Naive B cell (primary cell): ENCODE results near the gene NCL. TPM values are rescaled to one million over a fixed set of nuclear protein-coding genes. Genes with fewer than 3 reads are reported as not detected.
"Not testable (repeated sequence)": the region's sequence is repeated elsewhere in the genome, so short reads cannot be mapped to it uniquely, and the experiment has no call there.

Experiments
- ATAC-seq, 2 donors: fragments of 150-1000 bp; cut with Tn5 transposase; 2 replicates each; pipeline ENCODE4 v1.10.0; 2021; ENCODE audit warnings: low read depth in 2 of 2, mild to moderate bottlenecking in 2 of 2, moderate library complexity in 2 of 2
- DNase-seq: peaks from one replicate; pipeline ENCODE4 v3.0.0; 2022
- H3K27ac Mint-ChIP-seq, 6 donors: one replicate each; pipeline ENCODE4 v1.8.0; 2020 to 2022; ENCODE audit warnings: mild to moderate bottlenecking in 6 of 6, mixed read lengths in 6 of 6, moderate library complexity in 5 of 6, inconsistent platforms in 2 of 6
- H3K27me3 Mint-ChIP-seq, 3 donors: one replicate each; pipeline ENCODE4 v1.8.0; 2021 to 2022; ENCODE audit warnings: mixed read lengths in 3 of 3, mild to moderate bottlenecking in 1 of 3
- H3K36me3 Mint-ChIP-seq, 2 donors: one replicate each; pipeline ENCODE4 v1.8.0; 2020 to 2022; ENCODE audit warnings: mixed read lengths in 2 of 2, inconsistent platforms in 1 of 2, mild to moderate bottlenecking in 1 of 2
- H3K4me1 Mint-ChIP-seq, 3 donors: one replicate each; pipeline ENCODE4 v1.8.0; 2020 to 2022; ENCODE audit warnings: mixed read lengths in 3 of 3, inconsistent platforms in 1 of 3, mild to moderate bottlenecking in 1 of 3, moderate library complexity in 1 of 3
- H3K4me3 Mint-ChIP-seq, 8 donors: one replicate each; pipeline ENCODE4 v1.8.0; 2020 to 2022; ENCODE audit warnings: mild to moderate bottlenecking in 8 of 8, mixed read lengths in 8 of 8, moderate library complexity in 8 of 8, inconsistent platforms in 2 of 8
- H3K9me3 Mint-ChIP-seq, 7 donors: one replicate each; pipeline ENCODE4 v1.8.0; 2020 to 2022; ENCODE audit warnings: mixed read lengths in 7 of 7, mild to moderate bottlenecking in 5 of 7, inconsistent platforms in 2 of 7, moderate library complexity in 1 of 7
- polyA plus RNA-seq, 6 donors: library from polyadenylated mRNA; unstranded; fragments of 300-500 nt; fragmentation: Illumina TruSeq; gene quantifications; one replicate each; pipeline ENCODE4 v1.2.3, GENCODE V29; 2021; ENCODE audit warnings: low read depth in 6 of 6

The NCL gene
- polyA plus RNA-seq, 6 donors from 2014 or later: 176 to 589 (median 428) TPM

DNA sequence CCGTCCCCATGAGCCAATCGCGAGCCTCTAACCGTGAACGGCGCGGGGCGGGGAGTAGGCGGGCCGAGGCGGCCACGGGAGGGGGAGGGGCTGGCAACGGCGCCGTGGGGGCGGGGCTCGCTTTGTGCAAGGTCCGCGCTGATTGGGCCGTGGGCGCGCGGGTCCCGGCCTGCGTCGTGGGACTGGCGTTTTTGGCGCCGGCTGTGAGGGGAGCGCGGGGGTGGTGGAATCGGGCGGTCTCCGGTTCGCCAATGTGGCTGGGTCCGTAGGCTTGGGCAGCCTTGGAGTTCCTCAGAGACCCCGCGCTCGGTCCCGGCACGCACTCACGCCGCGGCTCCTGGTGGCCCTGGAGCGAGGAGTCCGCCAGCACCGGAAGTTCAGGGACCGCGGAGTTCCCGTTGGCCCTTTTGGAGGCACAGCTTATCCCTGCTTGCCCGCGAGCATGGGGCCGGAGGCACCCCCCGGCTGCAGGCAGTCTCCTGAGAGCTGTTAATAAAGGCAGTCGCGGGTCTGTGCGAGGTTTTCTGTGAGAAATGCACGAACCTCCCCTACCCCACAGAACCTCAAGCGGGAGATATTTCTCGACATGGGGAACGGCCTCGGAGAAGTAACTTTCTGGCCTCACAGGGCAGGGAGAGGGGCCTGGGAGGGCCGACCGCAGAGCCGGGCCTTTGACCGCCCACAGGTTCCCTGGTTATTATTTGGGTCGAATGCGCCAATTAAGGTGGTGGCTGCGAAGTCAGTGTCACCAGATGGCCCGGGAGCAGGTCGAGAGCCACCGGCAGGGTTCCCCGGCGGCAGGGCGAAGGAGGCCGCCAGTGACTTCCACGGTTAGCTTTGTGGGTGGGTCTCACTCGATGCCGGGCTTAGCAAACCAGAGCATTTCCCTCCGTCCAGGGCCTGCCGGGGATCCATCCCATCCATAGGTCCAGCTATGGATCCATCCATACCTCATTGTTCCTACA is 574 bp upstream of the NCL start:
- peaks cover 39 to 46% (median 42%) of the 10 kb centered on the region in 3 donors for H3K4me1 Mint-ChIP-seq
- no peaks in the 10 kb centered on the region for H3K27me3 Mint-ChIP-seq
- H3K27ac Mint-ChIP-seq: peak overlapping the region; percentile 96 to 100 (median 99)
- ATAC-seq (no peak), DNase-seq (peak; percentile 95)
- peaks cover 30 to 32% of the 10 kb centered on the region in 2 donors for H3K36me3 Mint-ChIP-seq
- H3K9me3 Mint-ChIP-seq: no peaks in the 10 kb centered on the region
- peak overlapping the region; percentile 82 to 99 (median 98) for H3K4me3 Mint-ChIP-seq

GRCh38 chr2:231462729-231463465 is 1.4 kb downstream of the NCL start:
- Mint-ChIP-seq H3K4me3 (peak overlapping the region; percentile 82 to 99 (median 98)), H3K9me3 (no peaks in the 10 kb centered on the region), H3K27ac (peak overlapping the region; percentile 96 to 100 (median 99)), H3K27me3 (no peaks in the 10 kb centered on the region), H3K36me3 (peaks cover 38 to 40% of the 10 kb centered on the region in 2 donors), H3K4me1 (peaks cover 38 to 43% (median 39%) of the 10 kb centered on the region in 3 donors)
- no peak for ATAC-seq
- DNase-seq: no peak

- peaks cover 44 to 46% of the 10 kb centered on the region in 2 donors for H3K36me3 Mint-ChIP-seq
- H3K27ac Mint-ChIP-seq: peak overlapping the region in 4 of 6 donors; percentile 13 to 96 (median 34)
- DNase-seq: no peak
- no peaks in the 10 kb centered on the region for H3K27me3 Mint-ChIP-seq
- H3K4me1 Mint-ChIP-seq: peaks cover 39 to 43% (median 41%) of the 10 kb centered on the region in 3 donors
- peak overlapping the region in 2 of 8 donors; percentile 29 to 96 for H3K4me3 Mint-ChIP-seq
- ATAC-seq: no peak
- H3K9me3 Mint-ChIP-seq: no peaks in the 10 kb centered on the region
Observed at GRCh38 chr2:231461516-231461971, 2.7 kb downstream of the NCL start.

GRCh38 chr2:231460841-231461240 is 3.4 kb downstream of the NCL start:
- DNase-seq, H3K27me3 Mint-ChIP-seq, ATAC-seq, H3K9me3 Mint-ChIP-seq: not testable (repeated sequence)
- Mint-ChIP-seq H3K27ac (peak overlapping the region in 4 of 6 donors; percentile 54 to 93 (median 79)), H3K4me1 (peaks cover 39 to 43% (median 41%) of the 10 kb centered on the region in 3 donors), H3K36me3 (peaks cover 45 to 47% of the 10 kb centered on the region in 2 donors), H3K4me3 (peak overlapping the region in 3 of 8 donors; percentile 18 to 96 (median 64))

- no peak for ATAC-seq
- Mint-ChIP-seq H3K9me3 (no peaks in the 10 kb centered on the region), H3K27me3 (no peaks in the 10 kb centered on the region), H3K27ac (peak overlapping the region in 4 of 6 donors; percentile 54 to 93 (median 79)), H3K4me3 (peak overlapping the region in 4 of 8 donors; percentile 2 to 74 (median 52)), H3K36me3 (peaks cover 51 to 53% of the 10 kb centered on the region in 2 donors), H3K4me1 (peaks cover 42 to 45% (median 43%) of the 10 kb centered on the region in 3 donors)
- no peak for DNase-seq
Observed at GRCh38 chr2:231460073-231460835, 4.0 kb downstream of the NCL start.

DNA sequence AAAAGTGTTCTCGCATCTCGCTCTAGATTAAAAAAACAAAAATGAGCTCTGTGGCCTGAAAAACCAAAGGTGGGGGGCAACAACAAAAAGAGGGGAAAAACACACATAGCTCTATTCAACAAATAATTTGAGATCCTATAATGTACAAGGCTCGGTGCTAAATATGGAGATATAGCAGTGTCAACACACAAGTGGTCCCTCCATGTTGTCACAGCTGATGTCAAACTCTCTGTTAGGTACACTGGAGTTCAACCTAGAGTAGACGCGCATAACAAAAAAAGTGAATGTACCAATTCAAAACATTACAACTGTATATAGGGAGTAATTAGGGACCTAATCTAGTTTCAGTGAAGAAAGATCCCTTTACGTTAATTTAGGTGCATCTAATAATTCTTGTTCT is 5.9 kb downstream of the NCL start:
- peaks cover 50 to 52% of the 10 kb centered on the region in 2 donors for H3K36me3 Mint-ChIP-seq
- peak overlapping the region in 1 of 8 donors; percentile 7 for H3K4me3 Mint-ChIP-seq
- H3K4me1 Mint-ChIP-seq: peaks cover 36 to 40% (median 37%) of the 10 kb centered on the region in 3 donors
- peak overlapping the region in 1 of 6 donors; percentile 24 for H3K27ac Mint-ChIP-seq
- no peak for DNase-seq
- ATAC-seq: no peak
- H3K27me3 Mint-ChIP-seq: no peaks in the 10 kb centered on the region
- H3K9me3 Mint-ChIP-seq: no peaks in the 10 kb centered on the region

DNA sequence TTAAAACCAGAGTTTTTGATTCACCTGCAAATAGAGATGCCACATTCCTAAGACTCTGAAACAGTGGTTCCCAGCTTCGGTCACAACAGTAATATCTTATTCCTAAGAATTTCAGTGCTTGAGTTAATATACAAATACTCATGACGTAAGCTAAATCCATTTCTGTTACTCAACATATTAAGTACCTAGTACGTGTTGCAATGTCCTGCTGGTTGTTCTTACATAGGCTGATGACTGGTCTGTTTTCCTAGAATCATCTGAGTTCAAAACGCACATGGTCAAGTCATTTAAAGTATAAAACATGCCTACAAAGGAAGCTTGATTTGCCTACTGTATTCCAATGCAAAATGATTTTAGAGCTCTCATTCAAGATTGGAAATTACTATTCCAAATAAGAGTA is 7.2 kb downstream of the NCL start:
- Mint-ChIP-seq H3K36me3 (peaks cover 39 to 45% of the 10 kb centered on the region in 2 donors), H3K9me3 (no peaks in the 10 kb centered on the region)
- ATAC-seq: no peak

GRCh38 chr2:231456295-231457004 is 7.8 kb downstream of the NCL start:
- peak overlapping the region in 1 of 6 donors; percentile 33 for H3K27ac Mint-ChIP-seq
- peaks cover 33 to 40% of the 10 kb centered on the region in 2 donors for H3K36me3 Mint-ChIP-seq
- no peak overlapping the region for H3K4me3 Mint-ChIP-seq
- DNase-seq (no peak), ATAC-seq (no peak)
- H3K9me3 Mint-ChIP-seq: no peaks in the 10 kb centered on the region
- no peaks in the 10 kb centered on the region for H3K27me3 Mint-ChIP-seq
- H3K4me1 Mint-ChIP-seq: peaks cover 23 to 28% (median 24%) of the 10 kb centered on the region in 3 donors

More for the DNA sequence above, 7.2 kb downstream of the NCL start:
- no peak overlapping the region for H3K4me3 Mint-ChIP-seq
- DNase-seq: no peak
- no peaks in the 10 kb centered on the region for H3K27me3 Mint-ChIP-seq
- H3K4me1 Mint-ChIP-seq: peaks cover 23 to 30% (median 24%) of the 10 kb centered on the region in 3 donors
- no peak overlapping the region for H3K27ac Mint-ChIP-seq

DNA sequence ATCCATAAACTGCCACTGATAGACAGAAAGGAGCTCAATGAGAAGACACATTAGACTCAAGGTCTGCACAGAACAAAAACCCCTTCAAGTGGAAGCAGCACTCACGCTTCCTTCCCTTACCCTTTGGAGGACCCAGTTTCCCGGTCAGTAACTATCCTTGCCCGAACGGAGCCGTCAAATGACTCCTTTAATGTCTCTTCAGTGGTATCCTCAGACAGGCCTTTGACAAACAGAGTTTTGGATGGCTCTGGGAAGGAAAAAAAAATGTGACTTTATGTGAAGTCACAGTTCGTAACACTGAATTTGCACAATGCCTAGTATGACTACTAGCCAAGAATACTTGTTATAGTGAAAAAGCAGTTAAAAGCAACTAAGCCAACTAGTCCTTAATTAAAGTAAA is 8.4 kb downstream of the NCL start:
- Mint-ChIP-seq H3K36me3 (peaks cover 29 to 36% of the 10 kb centered on the region in 2 donors), H3K4me3 (no peak overlapping the region), H3K27me3 (no peaks in the 10 kb centered on the region), H3K9me3 (no peaks in the 10 kb centered on the region), H3K4me1 (peaks cover 19 to 26% (median 22%) of the 10 kb centered on the region in 3 donors), H3K27ac (peak overlapping the region in 1 of 6 donors; percentile 80)
- DNase-seq (no peak), ATAC-seq (no peak)

DNA sequence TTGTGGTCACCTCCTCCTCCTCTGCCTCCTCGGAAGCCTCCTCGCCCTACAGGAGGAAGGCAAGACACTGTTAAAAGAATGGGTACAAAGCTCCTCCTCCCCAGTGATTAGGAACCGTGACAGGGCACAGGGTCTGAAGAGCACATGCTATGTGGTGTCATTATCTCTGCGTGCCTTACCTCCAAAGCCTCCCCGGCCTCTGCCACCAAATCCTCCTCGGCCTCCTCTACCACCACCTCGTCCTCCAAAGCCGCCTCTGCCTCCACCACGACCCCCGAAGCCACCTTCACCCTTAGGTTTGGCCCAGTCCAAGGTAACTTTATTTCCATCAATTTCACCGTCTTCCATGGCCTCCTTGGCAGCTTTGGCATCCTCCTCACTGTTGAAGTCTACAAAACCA is 9.1 kb downstream of the NCL start:
- H3K27me3 Mint-ChIP-seq: no peaks in the 10 kb centered on the region
- H3K27ac Mint-ChIP-seq: peak overlapping the region in 4 of 6 donors; percentile 41 to 84 (median 74)
- no peak for ATAC-seq
- H3K4me3 Mint-ChIP-seq: peak overlapping the region in 2 of 8 donors; percentile 2 to 16
- H3K36me3 Mint-ChIP-seq: peaks cover 24 to 29% of the 10 kb centered on the region in 2 donors
- H3K9me3 Mint-ChIP-seq: no peaks in the 10 kb centered on the region
- DNase-seq: no peak
- H3K4me1 Mint-ChIP-seq: peaks cover 12 to 21% (median 15%) of the 10 kb centered on the region in 3 donors

GRCh38 chr2:231454361-231454791 is 9.9 kb downstream of the NCL start:
- H3K27me3 Mint-ChIP-seq: no peaks in the 10 kb centered on the region
- peaks cover 9 to 20% (median 14%) of the 10 kb centered on the region in 3 donors for H3K4me1 Mint-ChIP-seq
- ATAC-seq (no peak), DNase-seq (no peak)
- no peaks in the 10 kb centered on the region for H3K9me3 Mint-ChIP-seq
- H3K4me3 Mint-ChIP-seq: peak overlapping the region in 1 of 8 donors; percentile 33
- peaks cover 19 to 25% of the 10 kb centered on the region in 2 donors for H3K36me3 Mint-ChIP-seq
- H3K27ac Mint-ChIP-seq: peak overlapping the region in 4 of 6 donors; percentile 69 to 92 (median 76)
